ENCODE results near the gene CD248. TPM values are rescaled to one million over a fixed set of nuclear protein-coding genes. Genes with fewer than 3 reads are reported as not detected.

The CD248 gene
- total and polyA plus RNA-seq, 2 donors (not counting 1 experiment from before 2014, with no cell fraction given), result 0.40 to 0.96 TPM

DNA sequence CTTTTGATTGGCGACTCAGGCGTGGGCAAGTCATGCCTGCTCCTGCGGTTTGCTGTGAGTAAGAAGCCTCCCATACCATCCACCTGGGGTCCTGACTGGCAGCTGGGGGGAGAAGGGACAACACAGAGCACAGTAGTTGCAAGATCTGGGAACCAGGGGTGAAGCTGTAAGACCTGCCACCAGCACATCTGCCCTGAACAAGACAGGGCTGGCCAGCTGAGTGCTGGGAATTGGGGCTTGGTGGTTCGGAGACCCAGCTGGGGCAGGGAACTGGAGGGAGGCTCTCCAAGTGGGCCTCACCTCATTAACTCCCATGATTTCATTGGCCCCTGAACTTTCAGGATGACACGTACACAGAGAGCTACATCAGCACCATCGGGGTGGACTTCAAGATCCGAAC is 45.0 kb downstream of the CD248 start:
- Histone ChIP-seq H3K9me3 (ENCODE audit: control extremely low read depth in 1 of 3, control insufficient read depth in 2 of 3, insufficient read depth in 1 of 3, low read length in 2 of 3) (no peaks in the 10 kb centered on the region), H3K9ac (ENCODE audit: low read length) (no peak overlapping the region), H3K4me2 (replicated peaks; ENCODE audit: low read depth, low read length, poor library complexity, severe bottlenecking) (no peak overlapping the region), H3K36me3 (replicated peaks in 1 of 2; ENCODE audit: control extremely low read depth in 1 of 2, control insufficient read depth in 1 of 2, extremely low read depth in 1 of 2, insufficient read depth in 2 of 2, low read length in 1 of 2) (peaks cover 0 to 56% of the 10 kb centered on the region in 2 experiments), H4K20me1 (ENCODE audit: control insufficient read depth, insufficient read depth, low read length, poor library complexity, severe bottlenecking) (peaks cover 47% of the 10 kb centered on the region), H3K27ac (ENCODE audit: low read length in 2 of 2) (no peak overlapping the region), H3K79me2 (ENCODE audit: control insufficient read depth, insufficient read depth, low read length) (peaks cover 41% of the 10 kb centered on the region), H3K4me3 (ENCODE audit: control extremely low read depth in 1 of 5, extremely low read depth in 1 of 5, insufficient read depth in 1 of 5, low read depth in 2 of 5, low read length in 4 of 5) (no peak overlapping the region), H3K4me1 (ENCODE audit: control insufficient read depth in 2 of 2, insufficient read depth in 2 of 2, low read length in 2 of 2) (peaks cover 13 to 25% of the 10 kb centered on the region in 2 donors), H3K27me3 (replicated peaks in 1 of 4; ENCODE audit: control extremely low read depth in 1 of 4, control insufficient read depth in 3 of 4, insufficient read depth in 4 of 4, low read length in 3 of 4) (no peaks in the 10 kb centered on the region), H2AFZ (ENCODE audit: insufficient read depth, low read depth, low read length, poor library complexity, severe bottlenecking) (no peak overlapping the region)
- DNase-seq (no peak), ATAC-seq (ENCODE audit: low read depth) (no peak)
- CTCF ChIA-PET, result interaction anchor here (1.0 to 4.7 kb wide), 3 partner anchors 9 to 40 kb away, joined by 3 to 33 read pairs (median 4); partner anchors contain the start of gene YIF1A
- no peaks in the 10 kb centered on the region for H3K9me3 Mint-ChIP-seq (ENCODE audit: insufficient read depth)
- no peaks in the 10 kb centered on the region for H3K27me3 Mint-ChIP-seq
- peak overlapping the region; percentile 29 for H3K27ac Mint-ChIP-seq
- WGBS (ENCODE audit: insufficient coverage), result 100% methylated on average over 1 of the region's 7 CpGs
- peaks cover 28% of the 10 kb centered on the region for H3K4me1 Mint-ChIP-seq
- POLR2A ChIA-PET, result no interaction called here
- no peak overlapping the region for H3K4me3 Mint-ChIP-seq
- intact Hi-C loops (cut with micrococcal nuclease), result no loop called here
- TF ChIP-seq EZH2 (IDR thresholded peaks at IDR 0.05; ENCODE audit: borderline replicate concordance, insufficient read depth, low read depth, low read length, poor library complexity, severe bottlenecking), result no peak
- TF ChIP-seq, protein P1, sequence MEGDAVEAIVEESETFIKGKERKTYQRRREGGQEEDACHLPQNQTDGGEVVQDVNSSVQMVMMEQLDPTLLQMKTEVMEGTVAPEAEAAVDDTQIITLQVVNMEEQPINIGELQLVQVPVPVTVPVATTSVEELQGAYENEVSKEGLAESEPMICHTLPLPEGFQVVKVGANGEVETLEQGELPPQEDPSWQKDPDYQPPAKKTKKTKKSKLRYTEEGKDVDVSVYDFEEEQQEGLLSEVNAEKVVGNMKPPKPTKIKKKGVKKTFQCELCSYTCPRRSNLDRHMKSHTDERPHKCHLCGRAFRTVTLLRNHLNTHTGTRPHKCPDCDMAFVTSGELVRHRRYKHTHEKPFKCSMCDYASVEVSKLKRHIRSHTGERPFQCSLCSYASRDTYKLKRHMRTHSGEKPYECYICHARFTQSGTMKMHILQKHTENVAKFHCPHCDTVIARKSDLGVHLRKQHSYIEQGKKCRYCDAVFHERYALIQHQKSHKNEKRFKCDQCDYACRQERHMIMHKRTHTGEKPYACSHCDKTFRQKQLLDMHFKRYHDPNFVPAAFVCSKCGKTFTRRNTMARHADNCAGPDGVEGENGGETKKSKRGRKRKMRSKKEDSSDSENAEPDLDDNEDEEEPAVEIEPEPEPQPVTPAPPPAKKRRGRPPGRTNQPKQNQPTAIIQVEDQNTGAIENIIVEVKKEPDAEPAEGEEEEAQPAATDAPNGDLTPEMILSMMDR (IDR thresholded peaks at IDR 0.05), result no peak
